Activated CD8-positive, alpha-beta T cell treated with anti-CD3 and anti-CD28 coated beads for 36 hours (primary cell): ENCODE measurements around the gene SPOCK2. TPM values are rescaled to one million over a fixed set of nuclear protein-coding genes. Genes with fewer than 3 reads are reported as not detected.

Experiments
- ATAC-seq: fragments of 200-7000 bp; cut with Tn5 transposase; one replicate; pipeline ENCODE4 v1.10.0; 2021; ENCODE audit warnings: mild to moderate bottlenecking, moderate library complexity
- CTCF ChIA-PET: fragments of 350-600 bp; sonication (Branson Sonifier 250); formaldehyde crosslinking; loops from one replicate; lab custom pipeline; 2021; ENCODE audit warnings: antibody characterized with exemption; lab: Charles Lee
- POLR2A ChIA-PET: fragments of 350-600 bp; sonication (Branson Sonifier 250); formaldehyde crosslinking; loops from one replicate; lab custom pipeline; 2021; ENCODE audit warnings: antibody characterized with exemption; lab: Charles Lee
- DNase-seq: peaks from one replicate; pipeline ENCODE4 v3.0.0-alpha.2; 2020
- H3K27ac Mint-ChIP-seq: one replicate; pipeline ENCODE4 v1.8.0; 2021; ENCODE audit warnings: mild to moderate bottlenecking, mixed read lengths
- H3K27me3 Mint-ChIP-seq: one replicate; pipeline ENCODE4 v1.8.0; 2021; ENCODE audit warnings: mixed read lengths
- H3K36me3 Mint-ChIP-seq: one replicate; pipeline ENCODE4 v1.8.0; 2021; ENCODE audit warnings: low read depth, mixed read lengths
- H3K4me1 Mint-ChIP-seq: one replicate; pipeline ENCODE4 v1.8.0; 2021; ENCODE audit warnings: low read depth, mixed read lengths
- H3K4me3 Mint-ChIP-seq: one replicate; pipeline ENCODE4 v1.8.0; 2021; ENCODE audit warnings: mild to moderate bottlenecking, moderate library complexity, mixed read lengths
- H3K9me3 Mint-ChIP-seq: one replicate; pipeline ENCODE4 v1.8.0; 2021; ENCODE audit warnings: mixed read lengths
- CTCF ChIP-seq: fragments of 200-600 bp; IDR thresholded peaks from one replicate; pipeline ENCODE4 v1.8.0; 2022; ENCODE audit warnings: antibody characterized with exemption, mild to moderate bottlenecking
- intact Hi-C: fragments of 100-400 bp; cut with micrococcal nuclease; formaldehyde crosslinking; loops from one replicate; pipeline ENCODE4 v1.10.0; 2022
- total RNA-seq, 2 experiments: library from RNA; stranded (reverse); gene quantifications; one replicate each; pipeline ENCODE4 v1.2.3, GENCODE V29; 2021

The SPOCK2 gene
- total RNA-seq, 2 experiments from 2014 or later = 134 to 135 TPM

GRCh38 chr10:72011976-72012512, 76.3 kb downstream of the SPOCK2 start:
- Mint-ChIP-seq H3K9me3 (no peaks in the 10 kb centered on the region), H3K4me3 (no peak overlapping the region), H3K36me3 (no peaks in the 10 kb centered on the region), H3K4me1 (no peaks in the 10 kb centered on the region), H3K27me3 (no peaks in the 10 kb centered on the region), H3K27ac (no peak overlapping the region)
- intact Hi-C loops = no loop called here
- POLR2A ChIA-PET = no interaction called here
- CTCF ChIA-PET = interaction anchor here (0.9 to 2.2 kb wide), 3 partner anchors 9 to 115 kb away, joined by 3 to 6 read pairs (median 6); no protein-coding TSS in a partner anchor
- DNase-seq (no peak), ATAC-seq (no peak)
- TF ChIP-seq CTCF = no peak

- no peak for DNase-seq
- H3K4me3 Mint-ChIP-seq = no peak overlapping the region
- ChIA-PET CTCF (interaction anchor here (0.9 to 1.8 kb wide), 2 partner anchors 37 to 115 kb away, joined by 3 to 6 read pairs; no protein-coding TSS in a partner anchor), POLR2A (no interaction called here)
- no peak for ATAC-seq
- H3K36me3 Mint-ChIP-seq = no peaks in the 10 kb centered on the region
- H3K27ac Mint-ChIP-seq = no peak overlapping the region
- no peaks in the 10 kb centered on the region for H3K9me3 Mint-ChIP-seq
- intact Hi-C loops = no loop called here
- no peaks in the 10 kb centered on the region for H3K27me3 Mint-ChIP-seq
- TF ChIP-seq CTCF = no peak
- no peaks in the 10 kb centered on the region for H3K4me1 Mint-ChIP-seq
Measured at GRCh38 chr10:72011468-72011867, 76.9 kb downstream of the SPOCK2 start.

- H3K4me3 Mint-ChIP-seq = no peak overlapping the region
- intact Hi-C loops = no loop called here
- no peaks in the 10 kb centered on the region for H3K27me3 Mint-ChIP-seq
- H3K36me3 Mint-ChIP-seq = no peaks in the 10 kb centered on the region
- H3K9me3 Mint-ChIP-seq = no peaks in the 10 kb centered on the region
- no peak for TF ChIP-seq CTCF
- H3K4me1 Mint-ChIP-seq = no peaks in the 10 kb centered on the region
- ChIA-PET CTCF (interaction anchor here (1.8 kb wide), 1 partner anchor 38 kb away, joined by 6 read pairs; no protein-coding TSS in a partner anchor), POLR2A (no interaction called here)
- ATAC-seq (no peak), DNase-seq (no peak)
- no peak overlapping the region for H3K27ac Mint-ChIP-seq
Measured at GRCh38 chr10:72011016-72011415, 77.3 kb downstream of the SPOCK2 start.

GRCh38 chr10:72010234-72010973, 77.9 kb downstream of the SPOCK2 start:
- Mint-ChIP-seq H3K4me1 (no peaks in the 10 kb centered on the region), H3K27me3 (no peaks in the 10 kb centered on the region), H3K27ac (no peak overlapping the region), H3K9me3 (no peaks in the 10 kb centered on the region), H3K36me3 (no peaks in the 10 kb centered on the region), H3K4me3 (no peak overlapping the region)
- intact Hi-C loops = no loop called here
- ATAC-seq (no peak), DNase-seq (no peak)
- ChIA-PET CTCF (interaction anchor here (1.8 kb wide), 1 partner anchor 38 kb away, joined by 6 read pairs; no protein-coding TSS in a partner anchor), POLR2A (no interaction called here)
- TF ChIP-seq CTCF = no peak

- ATAC-seq = no peak
- H3K4me1 Mint-ChIP-seq = no peaks in the 10 kb centered on the region
- H3K36me3 Mint-ChIP-seq = no peaks in the 10 kb centered on the region
- no peak for DNase-seq
- H3K27ac Mint-ChIP-seq = no peak overlapping the region
- ChIA-PET CTCF (no interaction called here), POLR2A (no interaction called here)
- no peaks in the 10 kb centered on the region for H3K27me3 Mint-ChIP-seq
- intact Hi-C loops = no loop called here
- no peak for TF ChIP-seq CTCF
- no peaks in the 10 kb centered on the region for H3K9me3 Mint-ChIP-seq
- H3K4me3 Mint-ChIP-seq = no peak overlapping the region
Measured at GRCh38 chr10:72009425-72010081, 78.8 kb downstream of the SPOCK2 start.
